ENCODE results near the gene CHTOP.

CHTOP gene

GRCh38 chr1:153693466-153693865, 59.6 kb downstream of the CHTOP start:
- no peak for DNase-seq

Data from activated T-cell treated with anti-CD3 and anti-CD28 coated beads, Interleukin-2, amount 50 U/mL, for 1 hour (primary cell).